Measurements from ENCODE around the gene INAFM2. TPM values are rescaled to one million over a fixed set of nuclear protein-coding genes. Genes with fewer than 3 reads are reported as not detected.

Gene INAFM2
- polyA plus RNA-seq, 6 donors from 2014 or later, result 0.32 to 3.4 (median 1.4) TPM

DNA sequence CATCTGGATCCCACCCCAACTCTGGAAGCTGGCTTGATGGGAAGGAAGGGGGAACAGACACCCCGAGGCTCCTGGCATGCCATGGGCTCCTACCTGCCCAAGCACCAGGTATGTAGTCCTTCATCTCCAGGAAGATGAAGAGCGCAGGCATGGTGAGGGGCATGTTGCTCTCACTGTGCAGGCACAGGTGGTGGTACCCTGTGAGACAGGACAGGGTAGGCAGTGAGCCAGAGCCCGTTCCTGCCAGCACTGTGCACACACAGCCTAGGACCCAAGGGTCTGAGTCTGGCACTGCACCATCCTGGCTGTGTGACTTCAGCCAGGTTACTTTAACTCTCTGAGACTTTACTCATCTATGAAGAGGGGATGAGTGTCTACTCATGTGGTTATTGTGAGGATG lies 31.2 kb upstream of the INAFM2 start:
- ATAC-seq (ENCODE audit: low read depth in 2 of 2), result no peak
- Mint-ChIP-seq H3K27me3 (no peaks in the 10 kb centered on the region), H3K4me1 (peaks cover 0 to 18% (median 4%) of the 10 kb centered on the region in 3 donors), H3K27ac (no peak overlapping the region), H3K9me3 (no peaks in the 10 kb centered on the region), H3K36me3 (peaks cover 0 to 13% of the 10 kb centered on the region in 2 donors), H3K4me3 (no peak overlapping the region)
- no peak for DNase-seq

GRCh38 chr15:40293006-40293405 lies 30.5 kb upstream of the INAFM2 start:
- Mint-ChIP-seq H3K27ac (peak overlapping the region in 1 of 6 donors; percentile 64), H3K9me3 (no peaks in the 10 kb centered on the region), H3K4me1 (peaks cover 0 to 18% (median 9%) of the 10 kb centered on the region in 3 donors), H3K36me3 (peaks cover 0 to 21% of the 10 kb centered on the region in 2 donors), H3K4me3 (no peak overlapping the region), H3K27me3 (no peaks in the 10 kb centered on the region)
- ATAC-seq (ENCODE audit: low read depth in 2 of 2) (no peak), DNase-seq (no peak)

DNA sequence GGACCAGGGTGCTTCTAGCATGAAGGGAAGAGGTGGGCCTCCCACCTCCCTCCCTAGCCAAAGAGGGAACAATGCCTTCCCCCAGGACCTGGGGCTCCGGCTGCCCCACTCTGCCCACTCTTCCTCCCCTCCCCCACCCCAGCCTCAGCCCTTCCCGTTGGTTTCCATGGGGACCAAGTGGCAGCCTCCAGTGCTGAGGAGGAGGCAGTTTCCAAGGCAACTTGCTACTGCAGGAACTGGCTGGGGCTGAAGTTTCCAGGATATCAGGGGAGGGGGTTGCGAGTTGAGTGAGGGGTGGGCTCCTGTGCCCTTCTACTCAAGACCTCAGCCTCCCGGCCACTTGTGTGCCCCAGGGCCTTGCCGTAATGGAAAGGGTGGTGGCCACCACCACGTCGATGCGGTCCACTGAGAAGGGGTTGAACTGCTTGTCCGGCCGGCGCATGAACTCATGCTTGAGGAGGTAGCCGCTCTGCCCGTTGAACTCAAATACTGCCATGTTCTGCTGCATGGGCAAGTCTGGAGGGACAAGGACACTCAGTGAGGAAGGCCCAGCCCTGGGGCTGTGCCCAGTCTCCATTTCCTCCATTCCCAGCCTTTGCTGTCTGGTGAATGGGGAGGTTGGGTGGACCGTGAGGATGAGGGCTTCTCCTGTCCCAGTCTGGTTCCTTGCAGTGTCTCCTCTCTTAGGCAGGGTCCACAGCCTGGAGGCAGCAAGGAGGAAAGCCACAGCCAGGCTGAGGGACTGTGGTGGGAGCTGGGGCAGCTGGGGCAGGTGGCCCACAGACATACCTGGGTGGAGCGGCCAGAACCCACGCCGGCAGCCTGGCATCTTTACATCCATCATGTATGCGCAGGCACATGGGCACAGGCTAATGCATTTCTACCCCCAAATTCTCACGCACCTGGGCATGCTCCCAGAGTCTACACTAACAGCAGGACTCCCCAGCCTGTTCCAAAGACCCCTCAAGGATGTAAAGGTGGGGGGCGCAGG lies 29.3 kb upstream of the INAFM2 start:
- peaks cover 0 to 1% (median 0%) of the 10 kb centered on the region in 7 donors for H3K9me3 Mint-ChIP-seq
- H3K4me1 Mint-ChIP-seq, result peaks cover 0 to 18% (median 9%) of the 10 kb centered on the region in 3 donors
- no peak overlapping the region for H3K4me3 Mint-ChIP-seq
- DNase-seq (no peak), ATAC-seq (ENCODE audit: low read depth in 2 of 2) (no peak)
- H3K36me3 Mint-ChIP-seq, result peaks cover 2 to 28% of the 10 kb centered on the region in 2 donors
- no peaks in the 10 kb centered on the region for H3K27me3 Mint-ChIP-seq
- no peak overlapping the region for H3K27ac Mint-ChIP-seq

DNA sequence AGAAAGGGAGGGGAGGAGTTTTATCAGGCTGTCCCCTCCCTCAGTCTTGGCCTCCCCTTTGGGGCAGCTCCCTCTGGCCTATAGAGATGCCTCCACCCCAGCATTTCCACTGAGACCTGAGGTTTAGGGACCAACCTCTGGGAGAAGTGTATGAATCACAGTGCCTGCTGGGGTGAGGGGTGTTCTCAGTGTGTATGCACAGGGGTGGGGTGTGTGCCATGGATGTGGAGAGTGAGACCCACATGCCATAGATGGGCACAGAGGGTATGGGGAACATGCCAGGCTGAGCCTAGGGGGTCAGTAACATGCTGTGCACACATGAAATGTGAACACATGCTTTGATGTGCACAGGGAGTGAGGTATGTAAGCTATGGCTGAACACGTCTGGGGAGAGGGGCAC lies 28.2 kb upstream of the INAFM2 start:
- Mint-ChIP-seq H3K4me1 (peaks cover 0 to 18% (median 9%) of the 10 kb centered on the region in 3 donors), H3K36me3 (peaks cover 10 to 35% of the 10 kb centered on the region in 2 donors), H3K27ac (peak overlapping the region in 1 of 6 donors; percentile 72), H3K27me3 (no peaks in the 10 kb centered on the region), H3K9me3 (peaks cover 0 to 9% (median 5%) of the 10 kb centered on the region in 7 donors), H3K4me3 (no peak overlapping the region)
- ATAC-seq (ENCODE audit: low read depth in 2 of 2) (no peak), DNase-seq (no peak)

DNA sequence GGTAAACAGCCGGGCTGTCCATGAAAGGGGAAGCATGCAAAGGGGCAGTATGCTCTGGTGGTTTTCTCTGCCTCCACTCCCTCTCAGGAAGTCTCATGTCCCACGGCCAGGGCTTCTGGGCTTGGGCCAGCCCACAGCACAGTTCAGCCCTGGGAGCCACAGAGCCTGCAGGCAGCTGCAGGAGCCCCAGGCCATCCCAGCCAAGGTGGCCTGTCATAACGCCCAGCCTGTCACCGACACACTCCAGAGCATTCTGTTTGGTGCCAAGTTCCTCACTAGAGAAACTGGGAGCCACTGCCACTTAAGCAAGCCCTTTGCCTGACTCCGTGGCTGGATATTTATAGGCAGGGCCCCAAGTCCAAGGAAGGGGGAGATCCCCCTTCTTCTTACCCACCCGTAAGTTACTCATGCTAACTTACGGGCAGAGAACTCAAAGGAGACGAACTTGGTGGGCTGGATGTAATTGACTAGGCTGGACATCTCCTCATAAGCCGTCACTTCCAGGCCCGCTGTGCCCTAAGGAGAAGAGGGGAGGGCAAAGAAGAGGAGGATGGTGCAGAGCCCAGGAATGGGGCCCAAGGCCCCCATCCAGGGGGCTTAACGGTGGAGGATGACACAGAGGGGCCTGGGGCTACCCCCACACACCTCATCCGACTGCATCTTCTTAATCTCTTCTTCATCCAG lies 27.5 kb upstream of the INAFM2 start:
- Mint-ChIP-seq H3K4me1 (peaks cover 0 to 18% (median 9%) of the 10 kb centered on the region in 3 donors), H3K27ac (no peak overlapping the region), H3K27me3 (no peaks in the 10 kb centered on the region), H3K4me3 (peak overlapping the region in 1 of 8 donors; percentile 61), H3K36me3 (peaks cover 17 to 43% of the 10 kb centered on the region in 2 donors), H3K9me3 (peaks cover 0 to 15% (median 6%) of the 10 kb centered on the region in 7 donors)
- ATAC-seq (ENCODE audit: low read depth in 2 of 2), result no peak
- no peak for DNase-seq

GRCh38 chr15:40296561-40297230 lies 26.8 kb upstream of the INAFM2 start:
- no peak for ATAC-seq (ENCODE audit: low read depth in 2 of 2)
- H3K36me3 Mint-ChIP-seq, result peaks cover 18 to 46% of the 10 kb centered on the region in 2 donors
- H3K27ac Mint-ChIP-seq, result peak overlapping the region in 1 of 6 donors; percentile 48
- no peak overlapping the region for H3K4me3 Mint-ChIP-seq
- H3K4me1 Mint-ChIP-seq, result peaks cover 0 to 18% (median 9%) of the 10 kb centered on the region in 3 donors
- H3K9me3 Mint-ChIP-seq, result peaks cover 0 to 15% (median 6%) of the 10 kb centered on the region in 7 donors
- DNase-seq, result no peak
- H3K27me3 Mint-ChIP-seq, result no peaks in the 10 kb centered on the region

DNA sequence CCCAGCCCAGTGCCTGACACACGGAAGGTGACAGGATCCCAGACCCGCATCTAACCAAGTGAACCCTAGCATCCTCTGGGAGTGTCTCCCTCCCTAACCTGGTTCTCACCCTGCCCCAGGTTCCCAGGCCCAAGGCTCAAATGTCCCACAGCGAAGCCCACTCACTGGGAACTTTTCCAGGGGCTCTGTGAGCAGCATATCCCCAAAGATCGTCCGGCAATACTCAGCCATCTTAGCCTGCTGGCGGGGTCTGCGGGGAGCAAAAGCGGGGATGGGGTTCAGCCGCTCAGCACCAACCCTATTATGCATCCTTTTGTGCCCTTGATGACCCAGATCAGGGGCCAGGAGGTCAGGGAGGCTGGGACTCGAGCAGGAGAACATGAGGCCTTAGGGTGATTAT lies 26.1 kb upstream of the INAFM2 start:
- H3K27ac Mint-ChIP-seq, result peak overlapping the region in 1 of 6 donors; percentile 48
- no peaks in the 10 kb centered on the region for H3K27me3 Mint-ChIP-seq
- ATAC-seq (ENCODE audit: low read depth in 2 of 2) (no peak), DNase-seq (no peak)
- H3K36me3 Mint-ChIP-seq, result peaks cover 18 to 49% of the 10 kb centered on the region in 2 donors
- peaks cover 0 to 15% (median 6%) of the 10 kb centered on the region in 7 donors for H3K9me3 Mint-ChIP-seq
- H3K4me3 Mint-ChIP-seq, result no peak overlapping the region
- H3K4me1 Mint-ChIP-seq, result peaks cover 0 to 18% (median 9%) of the 10 kb centered on the region in 3 donors

DNA sequence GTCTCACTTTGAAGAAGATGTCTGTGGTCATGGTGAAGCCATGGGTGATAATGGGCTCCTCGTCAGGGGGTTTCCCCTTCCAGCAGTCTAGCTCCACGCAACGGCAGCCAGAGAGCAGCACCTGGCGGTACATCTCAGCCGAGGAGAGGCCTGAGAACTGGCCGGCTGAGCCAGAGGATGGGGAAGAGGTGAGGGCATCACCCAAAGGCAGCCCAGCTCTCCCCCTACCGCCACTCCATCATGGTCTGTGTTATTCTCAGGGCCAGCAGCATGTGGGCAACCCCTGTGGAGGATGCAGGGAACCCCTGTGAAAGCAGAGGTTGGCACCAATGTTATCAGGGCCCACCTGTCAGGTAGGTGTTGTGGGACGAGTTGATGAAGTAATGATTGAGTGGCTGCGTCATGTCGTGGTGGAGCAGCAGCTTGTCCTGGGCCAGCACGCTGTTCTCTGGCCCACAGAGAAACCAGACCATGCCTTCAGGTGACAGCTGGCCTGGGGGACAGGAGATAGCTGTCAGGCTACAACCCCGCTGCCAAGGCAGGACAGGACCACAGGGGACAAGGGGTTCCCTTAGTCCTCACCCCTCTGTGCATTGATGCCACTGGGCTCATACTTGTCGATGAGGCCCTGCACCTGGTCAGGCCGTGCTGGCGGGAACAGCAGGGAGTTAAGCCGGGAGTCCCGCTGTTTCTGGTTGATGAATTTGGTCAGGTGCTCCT lies 25.1 kb upstream of the INAFM2 start:
- no peak for ATAC-seq (ENCODE audit: low read depth in 2 of 2)
- DNase-seq, result no peak
- Mint-ChIP-seq H3K9me3 (peaks cover 0 to 15% (median 6%) of the 10 kb centered on the region in 7 donors), H3K27ac (no peak overlapping the region), H3K4me1 (peaks cover 2 to 20% (median 9%) of the 10 kb centered on the region in 3 donors), H3K4me3 (no peak overlapping the region), H3K27me3 (no peaks in the 10 kb centered on the region), H3K36me3 (peaks cover 18 to 52% of the 10 kb centered on the region in 2 donors)

GRCh38 chr15:40300367-40300766 lies 23.1 kb upstream of the INAFM2 start:
- ATAC-seq (ENCODE audit: low read depth in 2 of 2), result no peak
- peaks cover 18 to 35% (median 24%) of the 10 kb centered on the region in 3 donors for H3K4me1 Mint-ChIP-seq
- peaks cover 18 to 56% of the 10 kb centered on the region in 2 donors for H3K36me3 Mint-ChIP-seq

GRCh38 chr15:40300771-40301170 lies 22.7 kb upstream of the INAFM2 start:
- Mint-ChIP-seq H3K4me3 (no peak overlapping the region), H3K27me3 (no peaks in the 10 kb centered on the region), H3K4me1 (peaks cover 19 to 35% (median 21%) of the 10 kb centered on the region in 3 donors), H3K9me3 (peaks cover 0 to 15% (median 6%) of the 10 kb centered on the region in 7 donors), H3K27ac (no peak overlapping the region), H3K36me3 (peaks cover 18 to 52% of the 10 kb centered on the region in 2 donors)
- no peak for ATAC-seq (ENCODE audit: low read depth in 2 of 2)
- DNase-seq, result no peak

More at GRCh38 chr15:40300367-40300766, 23.1 kb upstream of the INAFM2 start:
- Mint-ChIP-seq H3K4me3 (no peak overlapping the region), H3K9me3 (peaks cover 0 to 15% (median 6%) of the 10 kb centered on the region in 7 donors), H3K27ac (no peak overlapping the region), H3K27me3 (no peaks in the 10 kb centered on the region)
- DNase-seq, result no peak

DNA sequence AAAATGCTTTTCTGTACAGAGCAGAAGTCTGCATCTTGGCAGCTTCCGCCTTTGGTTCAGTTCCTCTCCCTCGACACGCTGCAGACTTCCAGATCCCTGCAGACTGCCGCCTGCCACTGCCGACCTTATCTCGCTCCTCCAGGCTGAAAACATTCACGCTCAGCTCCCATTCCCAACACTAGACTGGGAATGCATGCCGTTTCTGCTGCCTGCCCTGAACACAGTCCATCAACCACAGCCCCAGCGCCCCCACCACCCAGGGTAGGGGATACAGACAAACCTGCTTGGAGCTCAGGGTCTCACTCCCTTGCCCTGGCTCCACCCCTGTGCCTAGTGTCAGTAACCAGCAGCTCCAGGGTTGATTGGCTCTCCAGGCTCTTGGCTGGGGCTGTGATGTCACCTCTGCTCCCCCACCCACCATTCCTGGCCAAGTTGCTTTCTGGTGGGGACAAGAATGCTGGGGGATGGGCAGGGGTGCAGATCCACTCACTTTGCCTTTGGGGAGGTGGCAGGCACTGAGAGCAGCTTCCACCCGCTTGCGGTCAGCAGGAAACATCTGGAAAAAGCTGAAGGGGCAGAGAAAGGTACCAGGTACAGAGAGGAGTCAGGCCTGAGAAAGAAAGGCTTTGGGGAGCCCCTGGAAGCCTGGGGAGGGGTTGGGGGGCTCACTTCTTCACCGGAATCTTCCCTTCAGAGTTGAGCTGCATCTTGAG lies 21.9 kb upstream of the INAFM2 start:
- H3K27ac Mint-ChIP-seq, result peak overlapping the region in 2 of 6 donors; percentile 41 to 72
- H3K27me3 Mint-ChIP-seq, result no peaks in the 10 kb centered on the region
- DNase-seq (no peak), ATAC-seq (ENCODE audit: low read depth in 2 of 2) (no peak)
- H3K4me3 Mint-ChIP-seq, result no peak overlapping the region
- H3K4me1 Mint-ChIP-seq, result peaks cover 27 to 33% (median 28%) of the 10 kb centered on the region in 3 donors
- H3K9me3 Mint-ChIP-seq, result peaks cover 0 to 15% (median 6%) of the 10 kb centered on the region in 7 donors
- H3K36me3 Mint-ChIP-seq, result peaks cover 18 to 51% of the 10 kb centered on the region in 2 donors

Measured in naive B cell (primary cell).